ENCODE results near the gene IDH3B. TPM values are rescaled to one million over a fixed set of nuclear protein-coding genes. Genes with fewer than 3 reads are reported as not detected.

Gene IDH3B
- total and polyA plus RNA-seq, 2 of the 13 experiments (the other 11 are each of a cell fraction or from before 2014, with no cell fraction given) = 215 to 254 TPM

DNA sequence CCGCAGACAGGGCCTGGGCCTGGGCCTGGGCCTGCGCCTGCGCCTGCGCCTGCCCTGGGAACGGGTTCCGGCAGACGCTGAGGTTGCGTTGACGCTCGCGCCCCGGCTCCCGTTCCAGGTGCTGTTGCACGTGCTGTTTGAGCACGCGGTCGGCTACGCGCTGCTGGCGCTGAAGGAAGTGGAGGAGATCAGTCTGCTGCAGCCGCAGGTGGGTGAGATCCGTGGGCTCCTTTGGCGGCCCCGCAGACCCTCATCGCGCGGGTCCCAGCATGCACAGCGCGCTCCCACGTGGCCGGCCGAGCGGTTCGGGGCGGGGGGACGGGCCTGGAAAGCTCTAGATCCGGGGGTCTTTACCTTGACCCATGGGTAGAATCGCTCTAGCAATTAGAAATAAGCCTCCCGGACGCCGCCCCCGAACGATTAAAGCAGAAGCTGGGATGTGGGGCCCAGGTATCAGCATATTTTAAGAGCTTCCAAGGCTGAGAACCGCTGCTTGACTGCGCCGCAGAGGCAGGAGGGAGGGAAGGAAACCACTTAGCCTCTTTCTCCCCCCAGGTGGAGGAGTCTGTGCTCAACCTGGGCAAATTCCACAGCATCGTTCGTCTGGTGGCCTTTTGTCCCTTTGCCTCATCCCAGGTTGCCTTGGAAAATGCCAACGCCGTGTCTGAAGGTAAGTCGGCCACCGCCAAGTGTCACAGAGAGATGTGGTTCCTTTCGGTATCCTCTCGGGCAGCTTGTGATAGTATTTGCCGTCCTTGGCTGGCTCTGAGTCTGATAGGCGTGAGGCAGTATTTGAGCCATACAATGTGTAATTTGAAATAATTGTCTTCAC, 11.1 kb downstream of the IDH3B start (continued):
- TF ChIP-seq ZNF160 (CRISPR knock-in tag; IDR thresholded peaks at IDR 0.05) (no peak; the same call in none of the 2 replicates), ZNF282 (IDR thresholded peaks at IDR 0.05; ENCODE audit: partially characterized antibody) (no peak), HDAC2 (CRISPR knock-in tag; IDR thresholded peaks at IDR 0.05) (peak; percentile 56; the same call in 1 of the 2 replicates), ZEB1 (IDR thresholded peaks at IDR 0.05; ENCODE audit: insufficient replicate concordance, low read depth) (no peak), ZNF143 (CRISPR knock-in tag; IDR thresholded peaks at IDR 0.05) (peak; percentile 90), YEATS2 (CRISPR knock-in tag; IDR thresholded peaks at IDR 0.05; ENCODE audit: borderline replicate concordance) (peak; percentile 63), PAWR (CRISPR knock-in tag; IDR thresholded peaks at IDR 0.05; ENCODE audit: borderline replicate concordance) (0 out of 2 replicates have a peak, but pooled peaks have one; percentile 34), MEIS1 (CRISPR knock-in tag; IDR thresholded peaks at IDR 0.05; ENCODE audit: borderline replicate concordance) (peak; percentile 68; the same call in 1 of the 2 replicates), CREB1 (IDR thresholded peaks at IDR 0.05) (no peak), CREB1 (CRISPR knock-in tag; IDR thresholded peaks at IDR 0.05) (no peak), RFXAP (CRISPR knock-in tag; IDR thresholded peaks at IDR 0.05; ENCODE audit: borderline replicate concordance) (no peak; the same call in 1 of the 2 replicates), TAF15 (IDR thresholded peaks at IDR 0.05; ENCODE audit: low read depth, low read length, poor library complexity, severe bottlenecking) (peak; percentile 13), TBX3 (IDR thresholded peaks at IDR 0.05; ENCODE audit: borderline replicate concordance) (no peak), PAF1 (CRISPR knock-in tag; IDR thresholded peaks at IDR 0.05) (no peak), ZKSCAN5 (CRISPR knock-in tag; IDR thresholded peaks at IDR 0.05) (peak; percentile 68), STAT5B (CRISPR knock-in tag; IDR thresholded peaks at IDR 0.05) (no peak), ZNF432 (CRISPR knock-in tag; IDR thresholded peaks at IDR 0.05; ENCODE audit: borderline replicate concordance) (peak; percentile 86; the same call in 1 of the 2 replicates)
- TF ChIP-seq, protein P1, sequence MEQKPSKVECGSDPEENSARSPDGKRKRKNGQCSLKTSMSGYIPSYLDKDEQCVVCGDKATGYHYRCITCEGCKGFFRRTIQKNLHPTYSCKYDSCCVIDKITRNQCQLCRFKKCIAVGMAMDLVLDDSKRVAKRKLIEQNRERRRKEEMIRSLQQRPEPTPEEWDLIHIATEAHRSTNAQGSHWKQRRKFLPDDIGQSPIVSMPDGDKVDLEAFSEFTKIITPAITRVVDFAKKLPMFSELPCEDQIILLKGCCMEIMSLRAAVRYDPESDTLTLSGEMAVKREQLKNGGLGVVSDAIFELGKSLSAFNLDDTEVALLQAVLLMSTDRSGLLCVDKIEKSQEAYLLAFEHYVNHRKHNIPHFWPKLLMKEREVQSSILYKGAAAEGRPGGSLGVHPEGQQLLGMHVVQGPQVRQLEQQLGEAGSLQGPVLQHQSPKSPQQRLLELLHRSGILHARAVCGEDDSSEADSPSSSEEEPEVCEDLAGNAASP (CRISPR knock-in tag; IDR thresholded peaks at IDR 0.05; ENCODE audit: borderline replicate concordance) = peak; percentile 10; the same call in 1 of the 2 replicates
- TF ChIP-seq, protein P2, sequence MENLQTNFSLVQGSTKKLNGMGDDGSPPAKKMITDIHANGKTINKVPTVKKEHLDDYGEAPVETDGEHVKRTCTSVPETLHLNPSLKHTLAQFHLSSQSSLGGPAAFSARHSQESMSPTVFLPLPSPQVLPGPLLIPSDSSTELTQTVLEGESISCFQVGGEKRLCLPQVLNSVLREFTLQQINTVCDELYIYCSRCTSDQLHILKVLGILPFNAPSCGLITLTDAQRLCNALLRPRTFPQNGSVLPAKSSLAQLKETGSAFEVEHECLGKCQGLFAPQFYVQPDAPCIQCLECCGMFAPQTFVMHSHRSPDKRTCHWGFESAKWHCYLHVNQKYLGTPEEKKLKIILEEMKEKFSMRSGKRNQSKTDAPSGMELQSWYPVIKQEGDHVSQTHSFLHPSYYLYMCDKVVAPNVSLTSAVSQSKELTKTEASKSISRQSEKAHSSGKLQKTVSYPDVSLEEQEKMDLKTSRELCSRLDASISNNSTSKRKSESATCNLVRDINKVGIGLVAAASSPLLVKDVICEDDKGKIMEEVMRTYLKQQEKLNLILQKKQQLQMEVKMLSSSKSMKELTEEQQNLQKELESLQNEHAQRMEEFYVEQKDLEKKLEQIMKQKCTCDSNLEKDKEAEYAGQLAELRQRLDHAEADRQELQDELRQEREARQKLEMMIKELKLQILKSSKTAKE (CRISPR knock-in tag; IDR thresholded peaks at IDR 0.05; ENCODE audit: borderline replicate concordance) = no peak; the same call in none of the 2 replicates
- TF ChIP-seq, protein P3, sequence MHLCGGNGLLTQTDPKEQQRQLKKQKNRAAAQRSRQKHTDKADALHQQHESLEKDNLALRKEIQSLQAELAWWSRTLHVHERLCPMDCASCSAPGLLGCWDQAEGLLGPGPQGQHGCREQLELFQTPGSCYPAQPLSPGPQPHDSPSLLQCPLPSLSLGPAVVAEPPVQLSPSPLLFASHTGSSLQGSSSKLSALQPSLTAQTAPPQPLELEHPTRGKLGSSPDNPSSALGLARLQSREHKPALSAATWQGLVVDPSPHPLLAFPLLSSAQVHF (CRISPR knock-in tag; IDR thresholded peaks at IDR 0.05) = peak; percentile 98
- TF ChIP-seq, protein P4, sequence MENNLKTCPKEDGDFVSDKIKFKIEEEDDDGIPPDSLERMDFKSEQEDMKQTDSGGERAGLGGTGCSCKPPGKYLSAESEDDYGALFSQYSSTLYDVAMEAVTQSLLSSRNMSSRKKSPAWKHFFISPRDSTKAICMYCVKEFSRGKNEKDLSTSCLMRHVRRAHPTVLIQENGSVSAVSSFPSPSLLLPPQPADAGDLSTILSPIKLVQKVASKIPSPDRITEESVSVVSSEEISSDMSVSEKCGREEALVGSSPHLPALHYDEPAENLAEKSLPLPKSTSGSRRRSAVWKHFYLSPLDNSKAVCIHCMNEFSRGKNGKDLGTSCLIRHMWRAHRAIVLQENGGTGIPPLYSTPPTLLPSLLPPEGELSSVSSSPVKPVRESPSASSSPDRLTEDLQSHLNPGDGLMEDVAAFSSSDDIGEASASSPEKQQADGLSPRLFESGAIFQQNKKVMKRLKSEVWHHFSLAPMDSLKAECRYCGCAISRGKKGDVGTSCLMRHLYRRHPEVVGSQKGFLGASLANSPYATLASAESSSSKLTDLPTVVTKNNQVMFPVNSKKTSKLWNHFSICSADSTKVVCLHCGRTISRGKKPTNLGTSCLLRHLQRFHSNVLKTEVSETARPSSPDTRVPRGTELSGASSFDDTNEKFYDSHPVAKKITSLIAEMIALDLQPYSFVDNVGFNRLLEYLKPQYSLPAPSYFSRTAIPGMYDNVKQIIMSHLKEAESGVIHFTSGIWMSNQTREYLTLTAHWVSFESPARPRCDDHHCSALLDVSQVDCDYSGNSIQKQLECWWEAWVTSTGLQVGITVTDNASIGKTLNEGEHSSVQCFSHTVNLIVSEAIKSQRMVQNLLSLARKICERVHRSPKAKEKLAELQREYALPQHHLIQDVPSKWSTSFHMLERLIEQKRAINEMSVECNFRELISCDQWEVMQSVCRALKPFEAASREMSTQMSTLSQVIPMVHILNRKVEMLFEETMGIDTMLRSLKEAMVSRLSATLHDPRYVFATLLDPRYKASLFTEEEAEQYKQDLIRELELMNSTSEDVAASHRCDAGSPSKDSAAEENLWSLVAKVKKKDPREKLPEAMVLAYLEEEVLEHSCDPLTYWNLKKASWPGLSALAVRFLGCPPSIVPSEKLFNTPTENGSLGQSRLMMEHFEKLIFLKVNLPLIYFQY (CRISPR knock-in tag; IDR thresholded peaks at IDR 0.05; ENCODE audit: borderline replicate concordance) = no peak; the same call in 1 of the 2 replicates

Measured in HepG2 (cell line).